Sigmoid colon (tissue), 4 donors: ENCODE results near the gene STKLD1.

Experiments used
- CTCF ChIP-seq, 4 experiments: fragments of 450-650 bp in 3 of 4; fragments of 200-600 bp in 1 of 4; IDR thresholded peaks; one replicate each; pipeline ENCODE4 v1.5.1; 2016 to 2019; ENCODE audit warnings: antibody characterized with exemption in 4 of 4, mild to moderate bottlenecking in 3 of 4, moderate library complexity in 2 of 4
- POLR2AphosphoS5 ChIP-seq, 4 donors: sonication (generic); formaldehyde crosslinking; IDR thresholded peaks; one replicate each; pipeline ENCODE4 v1.6.1; 2017; ENCODE audit warnings: antibody characterized with exemption in 4 of 4

GRCh38 chr9:133443248-133443647, 67.1 kb downstream of the STKLD1 start:
- TF ChIP-seq CTCF (IDR thresholded peaks at IDR 0.05) (no peak), POLR2AphosphoS5 (IDR thresholded peaks at IDR 0.05) (no peak)
